Activated CD8-positive, alpha-beta memory T cell treated with anti-CD3 and anti-CD28 coated beads, Interleukin-2, amount 50 U/mL, for 24 hours (primary cell): ENCODE results near the gene BICD1.
"Not testable (repeated sequence)": the region's sequence is repeated elsewhere in the genome, so short reads cannot be mapped to it uniquely, and the experiment has no call there.

ENCODE experiments used
- DNase-seq: peaks from one replicate; pipeline ENCODE4 v3.0.0-alpha.2; 2020; ENCODE audit errors: extremely low read depth

BICD1 gene

DNA sequence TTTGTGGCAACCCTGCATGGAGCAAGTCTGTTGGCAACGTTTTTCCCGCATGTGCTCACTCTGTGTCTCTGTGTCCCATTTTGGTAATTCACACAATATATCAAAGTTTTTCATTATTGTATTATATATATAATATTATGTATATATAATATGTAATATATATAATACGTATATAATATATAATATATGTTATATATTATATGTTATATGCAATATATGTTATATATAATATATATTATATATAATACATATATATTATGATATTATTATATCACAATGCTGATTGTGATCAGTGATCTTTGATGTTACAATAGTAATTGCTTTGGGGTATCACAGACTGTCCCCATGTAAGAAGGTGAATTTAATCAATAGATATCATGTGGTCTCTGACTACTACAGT lies 84.8 kb downstream of the BICD1 start:
- DNase-seq, result no peak

- DNase-seq, result no peak
Measured at GRCh38 chr12:32196250-32197198, 89.9 kb downstream of the BICD1 start.

DNA sequence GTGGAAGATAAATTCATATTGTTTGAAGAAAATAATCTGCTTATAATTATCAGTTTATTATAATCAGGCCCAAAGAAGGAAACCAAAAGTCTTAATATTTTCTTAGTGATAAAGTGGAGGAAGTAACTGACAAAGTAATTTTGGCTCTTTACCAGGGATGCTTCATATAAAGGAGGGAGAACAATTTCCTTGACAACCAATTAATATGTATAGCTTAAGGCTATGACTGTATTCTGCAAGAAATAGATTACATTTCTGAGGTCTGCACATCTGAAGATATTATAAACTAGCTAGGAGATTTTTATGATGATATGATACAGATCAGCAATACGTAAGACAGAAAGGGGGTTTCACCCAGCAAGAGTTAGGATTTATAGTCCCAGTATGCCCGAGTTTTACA lies 90.8 kb downstream of the BICD1 start:
- no peak for DNase-seq

DNA sequence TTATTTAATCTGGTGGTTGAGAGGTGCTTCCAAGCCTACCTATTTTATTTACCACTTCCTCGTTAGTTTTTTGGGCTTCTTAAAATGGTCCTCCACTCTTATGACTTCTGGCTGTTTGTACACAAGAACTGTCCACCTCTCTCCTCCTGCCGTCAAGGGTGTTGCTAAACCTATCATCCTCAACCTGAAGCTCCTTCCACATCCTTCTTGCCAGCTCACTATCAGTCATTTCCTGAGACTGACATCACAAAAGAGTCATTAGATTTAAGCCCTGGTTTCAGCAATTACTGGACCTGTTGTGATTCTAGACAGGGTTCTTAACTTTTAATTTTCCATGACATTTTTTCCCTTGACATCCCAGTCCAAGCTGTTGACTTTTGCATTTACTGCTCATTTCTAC lies 91.9 kb downstream of the BICD1 start:
- DNase-seq, result no peak

- no peak for DNase-seq
Measured at GRCh38 chr12:32201096-32201495, 94.4 kb downstream of the BICD1 start.

- DNase-seq, result no peak
Measured at GRCh38 chr12:32201976-32202375, 95.3 kb downstream of the BICD1 start.

DNA sequence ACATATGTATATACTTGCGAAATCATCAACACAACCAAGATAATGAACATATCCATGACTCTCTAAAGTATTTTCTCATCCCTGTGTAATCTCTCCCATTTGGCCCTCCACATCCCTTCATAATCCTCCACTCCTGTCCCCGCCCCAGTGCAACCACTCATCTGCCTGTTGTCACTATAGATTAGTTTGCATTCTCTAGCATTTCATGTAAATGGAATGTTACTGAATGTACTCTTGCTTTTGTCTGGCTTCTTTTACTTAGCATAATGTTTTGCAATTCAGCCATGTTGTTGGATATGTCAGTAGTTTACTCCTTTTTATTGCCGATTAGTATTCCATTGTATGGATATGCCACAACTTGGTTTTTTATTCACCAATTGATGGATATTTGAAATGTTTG lies 99.1 kb downstream of the BICD1 start:
- no peak for DNase-seq

GRCh38 chr12:32208355-32208754 lies 101.7 kb downstream of the BICD1 start:
- DNase-seq, result no peak

DNA sequence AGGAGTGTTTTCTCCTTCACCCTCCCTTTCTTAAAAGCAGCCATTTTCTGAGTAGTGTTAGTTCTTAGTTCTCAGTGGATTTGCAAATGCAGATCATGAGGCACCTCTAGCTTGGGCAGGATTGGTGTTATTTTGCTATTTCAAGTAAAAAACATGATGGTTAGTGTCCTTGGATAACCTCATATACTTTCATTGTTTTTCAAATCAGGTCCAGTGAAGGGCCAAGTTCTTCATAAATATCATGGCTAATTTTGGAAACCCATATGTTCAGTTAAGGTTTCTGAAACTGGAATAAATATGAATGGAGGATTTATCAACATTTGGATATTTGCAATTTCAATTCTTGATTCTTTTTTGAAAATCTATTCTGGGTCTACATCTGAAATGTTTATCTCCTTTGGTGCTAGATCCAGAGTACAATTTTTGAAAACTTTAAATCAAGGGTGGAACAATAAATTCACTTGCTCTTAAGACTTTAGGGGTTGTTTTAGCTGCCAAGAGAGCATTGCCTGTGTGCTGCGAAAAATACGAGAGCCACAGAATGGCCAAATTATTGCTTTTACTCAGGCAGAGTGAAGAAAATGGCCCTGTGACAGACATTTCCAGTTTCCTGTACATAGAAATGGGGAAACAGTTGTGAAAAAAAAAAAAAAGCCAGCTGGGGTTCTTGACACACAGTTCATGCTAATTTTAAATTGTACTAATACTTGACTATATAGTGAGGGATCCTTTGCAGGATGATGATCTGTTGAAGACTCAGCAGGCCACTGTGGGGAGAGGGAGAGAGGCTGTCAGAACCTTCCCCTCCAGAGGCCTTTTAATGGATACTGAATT lies 104.6 kb downstream of the BICD1 start:
- no peak for DNase-seq

- DNase-seq, result no peak
Measured at GRCh38 chr12:32211900-32212156, 105.2 kb downstream of the BICD1 start.

DNA sequence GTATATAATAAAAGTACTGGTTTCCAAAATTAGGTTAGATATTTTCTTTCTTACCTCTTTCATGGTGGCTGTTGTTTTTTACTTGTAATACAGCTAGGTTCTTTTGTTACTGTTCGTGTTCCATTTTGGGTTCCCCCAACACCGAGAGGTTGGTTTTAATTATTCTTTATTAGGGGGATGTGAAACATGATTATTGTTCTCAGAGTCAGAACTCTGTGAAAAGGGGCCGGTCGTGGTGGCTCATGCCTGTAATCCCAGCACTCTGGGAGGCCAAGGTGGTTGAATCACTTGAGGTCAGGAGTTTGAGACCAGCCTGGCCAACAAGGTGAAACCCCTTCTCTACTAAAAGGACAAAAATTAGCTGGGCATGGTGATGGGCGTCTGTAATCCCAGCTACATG lies 108.1 kb downstream of the BICD1 start:
- no peak for DNase-seq

- no peak for DNase-seq
Measured at GRCh38 chr12:32217354-32218310, 111.0 kb downstream of the BICD1 start.

DNA sequence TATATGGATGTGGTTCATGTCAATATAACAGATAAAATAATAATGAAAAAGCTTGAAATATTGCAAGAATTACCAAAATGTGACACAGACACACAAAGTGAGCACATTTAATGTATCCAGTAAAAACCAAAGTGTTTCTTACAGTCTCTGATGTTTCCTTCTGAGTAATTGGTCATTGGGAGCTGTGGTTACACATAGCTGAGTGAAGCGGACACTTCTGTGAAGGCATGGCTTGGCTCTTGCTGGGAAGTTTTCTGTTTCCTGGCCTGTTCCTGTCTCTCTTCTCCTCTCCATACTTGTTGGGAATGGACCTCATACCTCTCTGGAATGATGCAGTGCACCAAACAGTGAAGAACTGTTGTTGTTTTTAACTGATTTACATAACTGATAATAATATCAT lies 117.3 kb downstream of the BICD1 start:
- no peak for DNase-seq

DNA sequence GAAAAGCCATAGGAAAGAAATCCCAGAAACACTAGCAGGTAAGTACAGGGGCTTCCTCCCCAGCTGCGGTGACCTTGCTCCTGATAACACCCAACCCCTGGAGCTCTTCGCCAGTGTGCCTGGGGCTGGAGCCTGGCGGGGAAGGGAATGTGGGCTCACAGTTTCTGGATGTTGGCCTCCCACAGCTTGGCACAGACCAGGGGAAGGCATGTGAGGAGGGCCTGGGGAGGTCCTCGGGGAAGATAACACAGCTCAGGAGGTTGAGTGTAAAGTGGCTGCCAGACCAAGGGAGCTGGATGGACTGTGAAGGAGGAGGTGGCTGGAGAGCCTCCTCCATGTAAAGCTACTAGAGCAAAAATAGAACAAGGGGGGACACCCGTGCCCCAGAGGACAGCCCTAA lies 120.1 kb downstream of the BICD1 start:
- DNase-seq, result no peak

- no peak for DNase-seq
Measured at GRCh38 chr12:32229971-32230612, 123.4 kb downstream of the BICD1 start.

DNA sequence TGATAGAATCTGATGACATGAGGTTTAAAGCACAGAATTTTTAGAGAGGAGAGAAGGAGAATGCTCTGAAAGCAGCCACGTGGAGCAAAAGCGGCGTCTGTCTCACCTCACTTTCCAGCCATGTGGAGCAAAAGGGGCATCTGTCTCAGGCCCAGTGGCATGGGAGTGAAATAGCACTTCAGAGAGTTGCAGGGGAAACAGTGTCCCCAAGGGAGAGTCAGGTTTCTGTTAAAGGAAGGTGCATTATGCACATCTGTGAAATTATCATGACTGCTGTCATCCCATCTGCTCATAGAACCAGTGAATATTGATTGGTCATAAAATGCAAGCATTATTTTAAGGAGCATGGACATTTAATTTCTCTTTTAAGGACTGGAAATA lies 124.0 kb downstream of the BICD1 start:
- DNase-seq, result no peak

GRCh38 chr12:32231361-32231760 lies 124.7 kb downstream of the BICD1 start:
- not testable (repeated sequence) for DNase-seq

GRCh38 chr12:32233568-32233967 lies 126.9 kb downstream of the BICD1 start:
- DNase-seq, result no peak

- no peak for DNase-seq
Measured at GRCh38 chr12:32235251-32235650, 128.6 kb downstream of the BICD1 start.

DNA sequence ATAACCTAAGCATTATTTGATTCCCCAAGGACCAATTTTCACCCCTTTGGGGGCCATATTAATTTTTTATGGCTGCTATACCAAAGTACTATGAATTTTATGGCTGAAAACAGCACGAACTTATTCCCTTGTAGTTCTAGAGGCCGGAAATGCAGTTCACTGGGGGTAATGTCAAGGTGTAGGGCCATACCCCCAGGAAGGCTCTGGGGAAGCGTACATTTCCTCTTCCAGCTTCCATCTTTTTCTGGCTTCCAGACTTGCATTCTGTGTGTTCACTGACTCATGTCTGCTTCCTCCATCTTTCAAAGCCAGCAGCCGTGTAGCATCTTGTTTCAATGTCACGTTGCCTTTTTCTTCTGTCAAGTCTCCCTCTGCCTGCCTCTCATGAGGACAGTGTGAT lies 133.5 kb downstream of the BICD1 start:
- no peak for DNase-seq

- DNase-seq, result no peak
Measured at GRCh38 chr12:32240831-32241230, 134.2 kb downstream of the BICD1 start.

- no peak for DNase-seq
Measured at GRCh38 chr12:32242641-32243040, 136.0 kb downstream of the BICD1 start.
